DOHH2 (cell line): ENCODE results near the gene BTRC.

Experiments
- EZH2phosphoT487 ChIP-seq: fragments of 200-600 bp; sonication (generic); IDR thresholded peaks from 2 replicates; pipeline ENCODE4 v1.6.1; 2017; ENCODE audit warnings: borderline replicate concordance, mild to moderate bottlenecking, antibody characterized with exemption, low read length, moderate library complexity, mixed read lengths
- TF ChIP-seq, protein P1 (sequence below): fragments of 200-600 bp; sonication (generic); IDR thresholded peaks from one replicate; pipeline ENCODE4 v1.5.1; 2014; ENCODE audit warnings: antibody characterized with exemption, mild to moderate bottlenecking, low read depth, low read length; ENCODE audit not compliant: poor library complexity, severe bottlenecking

GRCh38 chr10:101467286-101467770 lies 113.4 kb downstream of the BTRC start:
- TF ChIP-seq, protein P1, sequence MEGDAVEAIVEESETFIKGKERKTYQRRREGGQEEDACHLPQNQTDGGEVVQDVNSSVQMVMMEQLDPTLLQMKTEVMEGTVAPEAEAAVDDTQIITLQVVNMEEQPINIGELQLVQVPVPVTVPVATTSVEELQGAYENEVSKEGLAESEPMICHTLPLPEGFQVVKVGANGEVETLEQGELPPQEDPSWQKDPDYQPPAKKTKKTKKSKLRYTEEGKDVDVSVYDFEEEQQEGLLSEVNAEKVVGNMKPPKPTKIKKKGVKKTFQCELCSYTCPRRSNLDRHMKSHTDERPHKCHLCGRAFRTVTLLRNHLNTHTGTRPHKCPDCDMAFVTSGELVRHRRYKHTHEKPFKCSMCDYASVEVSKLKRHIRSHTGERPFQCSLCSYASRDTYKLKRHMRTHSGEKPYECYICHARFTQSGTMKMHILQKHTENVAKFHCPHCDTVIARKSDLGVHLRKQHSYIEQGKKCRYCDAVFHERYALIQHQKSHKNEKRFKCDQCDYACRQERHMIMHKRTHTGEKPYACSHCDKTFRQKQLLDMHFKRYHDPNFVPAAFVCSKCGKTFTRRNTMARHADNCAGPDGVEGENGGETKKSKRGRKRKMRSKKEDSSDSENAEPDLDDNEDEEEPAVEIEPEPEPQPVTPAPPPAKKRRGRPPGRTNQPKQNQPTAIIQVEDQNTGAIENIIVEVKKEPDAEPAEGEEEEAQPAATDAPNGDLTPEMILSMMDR: peak; percentile 90
- TF ChIP-seq EZH2phosphoT487: no peak
